SK-N-MC (cell line): ENCODE measurements around the gene CACFD1.

Experiments
- DNase-seq: peaks from one replicate; pipeline ENCODE4 v3.0.0-alpha.2; 2011; ENCODE audit warnings: low read depth, low spot score
- H3K27ac ChIP-seq: fragments of 200-600 bp; sonication (generic); 2 replicates; pipeline ENCODE4 v1.5.1; 2016; ENCODE audit warnings: mixed run types
- H3K36me3 ChIP-seq: fragments of 200-600 bp; sonication (generic); 2 replicates; pipeline ENCODE4 v1.6.1; 2017; ENCODE audit warnings: antibody characterized with exemption, low read length, mixed read lengths; ENCODE audit not compliant: insufficient read depth
- H3K4me3 ChIP-seq: fragments of 200-600 bp; sonication (generic); 2 replicates; pipeline ENCODE4 v1.5.1; 2016
- H3K9ac ChIP-seq: fragments of 200-600 bp; sonication (generic); 2 replicates; pipeline ENCODE4 v1.8.0; 2017; ENCODE audit warnings: mixed run types, mixed read lengths; ENCODE audit not compliant: insufficient read length
- H3K9me3 ChIP-seq: fragments of 200-600 bp; sonication (generic); 2 replicates; pipeline ENCODE4 v1.6.1; 2017; ENCODE audit warnings: low read depth, mild to moderate bottlenecking, antibody characterized with exemption, low read length, moderate library complexity, mixed read lengths
- EZH2 ChIP-seq: fragments of 200-600 bp; sonication (generic); IDR thresholded peaks from one replicate; pipeline ENCODE4 v1.6.1; 2017; ENCODE audit warnings: antibody characterized with exemption
- FOXP2 ChIP-seq: optimal IDR thresholded peaks from 2 replicates; pipeline ENCODE3; 2011; ENCODE audit warnings: mild to moderate bottlenecking, moderate library complexity; ENCODE audit not compliant: insufficient read depth; ENCODE audit errors: extremely low read length, control extremely low read depth
- POLR2AphosphoS5 ChIP-seq: IDR thresholded peaks from 2 replicates; pipeline ENCODE4 v1.6.1; 2012; ENCODE audit warnings: mild to moderate bottlenecking, low read depth, low read length, borderline replicate concordance

Gene CACFD1

GRCh38 chr9:133488686-133489252, 29.0 kb downstream of the CACFD1 start:
- no peak overlapping the region for H3K27ac ChIP-seq
- TF ChIP-seq EZH2 (no peak), FOXP2 (no peak), POLR2AphosphoS5 (no peak)
- H3K4me3 ChIP-seq = no peak overlapping the region
- H3K36me3 ChIP-seq = no peaks in the 10 kb centered on the region
- no peaks in the 10 kb centered on the region for H3K9me3 ChIP-seq
- DNase-seq = no peak
- H3K9ac ChIP-seq = no peak overlapping the region

- no peaks in the 10 kb centered on the region for H3K9me3 ChIP-seq
- H3K4me3 ChIP-seq = no peak overlapping the region
- no peak overlapping the region for H3K9ac ChIP-seq
- TF ChIP-seq FOXP2 = no peak
- H3K36me3 ChIP-seq = no peaks in the 10 kb centered on the region
- DNase-seq = no peak
- H3K27ac ChIP-seq = no peak overlapping the region
Observed at GRCh38 chr9:133489253-133490190, 29.7 kb downstream of the CACFD1 start.

- DNase-seq = no peak
- H3K27ac ChIP-seq = no peak overlapping the region
- no peaks in the 10 kb centered on the region for H3K36me3 ChIP-seq
- H3K9ac ChIP-seq = no peak overlapping the region
- no peak overlapping the region for H3K4me3 ChIP-seq
- H3K9me3 ChIP-seq = no peaks in the 10 kb centered on the region
- TF ChIP-seq FOXP2 (no peak), POLR2AphosphoS5 (no peak), EZH2 (no peak)
Observed at GRCh38 chr9:133490201-133490681, 30.5 kb downstream of the CACFD1 start.

GRCh38 chr9:133490865-133491655, 31.3 kb downstream of the CACFD1 start:
- DNase-seq = no peak
- H3K9me3 ChIP-seq = no peaks in the 10 kb centered on the region

GRCh38 chr9:133491656-133491925, 31.8 kb downstream of the CACFD1 start:
- Histone ChIP-seq H3K27ac (no peak overlapping the region), H3K36me3 (no peaks in the 10 kb centered on the region), H3K9ac (no peak overlapping the region), H3K4me3 (no peak overlapping the region), H3K9me3 (no peaks in the 10 kb centered on the region)
- TF ChIP-seq EZH2 (no peak), POLR2AphosphoS5 (no peak), FOXP2 (no peak)
- DNase-seq = no peak

More at GRCh38 chr9:133490865-133491655, 31.3 kb downstream of the CACFD1 start:
- TF ChIP-seq EZH2 (no peak), FOXP2 (no peak), POLR2AphosphoS5 (no peak)
- Histone ChIP-seq H3K27ac (no peak overlapping the region), H3K9ac (no peak overlapping the region), H3K4me3 (no peak overlapping the region), H3K36me3 (no peaks in the 10 kb centered on the region)

- Histone ChIP-seq H3K36me3 (no peaks in the 10 kb centered on the region), H3K9me3 (no peaks in the 10 kb centered on the region), H3K27ac (no peak overlapping the region), H3K4me3 (no peak overlapping the region), H3K9ac (no peak overlapping the region)
- no peak for TF ChIP-seq FOXP2
- TF ChIP-seq POLR2AphosphoS5 = no peak
- no peak for TF ChIP-seq EZH2
- DNase-seq = no peak
Observed at GRCh38 chr9:133492061-133493021, 32.6 kb downstream of the CACFD1 start.

GRCh38 chr9:133493428-133493827, 33.6 kb downstream of the CACFD1 start:
- DNase-seq = no peak
- Histone ChIP-seq H3K4me3 (no peak overlapping the region), H3K36me3 (no peaks in the 10 kb centered on the region), H3K9me3 (no peaks in the 10 kb centered on the region), H3K27ac (no peak overlapping the region), H3K9ac (no peak overlapping the region)
- TF ChIP-seq FOXP2 = no peak
